ENCODE measurements around the gene SMG1.
"Not testable (repeated sequence)": the region's sequence is repeated elsewhere in the genome, so short reads cannot be mapped to it uniquely, and the experiment has no call there.

DNA sequence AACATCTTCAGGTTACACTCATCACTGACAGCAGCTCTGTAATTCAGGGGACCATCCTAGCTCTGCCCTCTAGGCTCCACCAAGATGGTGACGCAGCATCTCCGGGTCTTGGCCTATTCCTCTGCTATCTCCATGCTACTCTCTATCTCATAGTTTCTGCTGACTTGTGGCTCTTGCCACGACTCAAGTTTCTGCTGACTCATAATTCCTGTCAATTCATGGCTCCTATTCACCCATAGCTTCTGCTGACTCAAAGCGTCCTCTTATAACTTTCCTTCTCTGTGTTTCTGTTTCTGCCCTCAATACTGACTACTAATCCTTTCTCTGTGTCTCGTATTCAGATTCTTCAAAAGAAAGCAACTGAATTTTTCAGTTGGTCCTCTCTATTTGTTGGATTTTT, 163.5 kb downstream of the SMG1 start:
- TF ChIP-seq POLR2A (IDR thresholded peaks at IDR 0.05; ENCODE audit: low read length); GATA1 (IDR thresholded peaks at IDR 0.05; ENCODE audit: low read depth, low read length): not testable (repeated sequence)

Measured in erythroblast (primary cell).